ENCODE results near the gene TAP1.
"Not testable (repeated sequence)": the region's sequence is repeated elsewhere in the genome, so short reads cannot be mapped to it uniquely, and the experiment has no call there.

The TAP1 gene

DNA sequence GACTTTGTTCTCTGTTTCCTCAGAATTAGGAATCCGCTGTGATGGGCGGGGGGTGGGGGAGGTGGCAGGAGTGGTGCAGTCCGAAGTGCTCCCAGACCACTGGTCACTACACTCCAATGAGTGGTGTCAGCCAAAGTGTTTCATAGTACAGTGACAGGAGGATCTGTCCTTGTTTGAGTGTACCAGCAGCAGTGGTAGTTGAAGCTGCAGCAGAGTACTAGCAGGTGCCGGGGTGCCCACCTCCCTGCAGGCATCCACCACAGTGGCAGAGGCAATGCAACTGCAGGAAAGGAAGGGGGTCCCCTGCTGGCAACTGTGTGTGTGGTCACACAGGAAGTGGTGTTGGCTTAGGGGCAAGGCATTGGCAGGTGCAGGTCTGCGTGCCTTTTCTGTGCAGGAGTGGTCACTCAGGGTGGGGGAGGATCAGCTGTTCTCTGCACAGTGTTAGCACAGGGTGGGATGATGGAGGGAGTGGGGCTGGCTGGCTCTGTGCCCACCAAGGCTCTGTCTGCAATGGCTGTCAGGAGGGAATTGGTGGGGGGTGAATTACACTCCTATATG, 46.4 kb downstream of the TAP1 start:
- DNase-seq: no peak

- not testable (repeated sequence) for DNase-seq
Observed at GRCh38 chr6:32805404-32805803, 48.1 kb downstream of the TAP1 start.

- DNase-seq: no peak
Observed at GRCh38 chr6:32803416-32803815, 50.1 kb downstream of the TAP1 start.

DNA sequence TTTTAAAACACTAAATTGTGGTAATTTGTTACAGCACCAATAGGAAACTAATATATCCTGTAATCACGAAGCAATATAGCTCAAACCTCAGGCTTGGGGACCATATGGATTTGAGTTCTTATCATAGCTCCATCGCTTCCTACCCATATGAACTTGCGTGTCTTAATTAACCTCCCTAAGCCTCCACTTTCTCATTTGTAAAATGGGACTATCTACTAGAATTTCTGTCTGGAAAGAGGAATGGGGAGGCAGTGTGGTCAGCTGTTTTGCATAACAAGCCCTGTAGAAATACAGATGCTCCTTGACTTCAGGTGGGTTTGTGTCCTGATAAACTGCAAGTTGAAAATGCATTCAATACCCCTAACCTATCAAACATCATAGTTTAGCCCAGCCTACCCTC, 53.8 kb downstream of the TAP1 start:
- DNase-seq: no peak

DNA sequence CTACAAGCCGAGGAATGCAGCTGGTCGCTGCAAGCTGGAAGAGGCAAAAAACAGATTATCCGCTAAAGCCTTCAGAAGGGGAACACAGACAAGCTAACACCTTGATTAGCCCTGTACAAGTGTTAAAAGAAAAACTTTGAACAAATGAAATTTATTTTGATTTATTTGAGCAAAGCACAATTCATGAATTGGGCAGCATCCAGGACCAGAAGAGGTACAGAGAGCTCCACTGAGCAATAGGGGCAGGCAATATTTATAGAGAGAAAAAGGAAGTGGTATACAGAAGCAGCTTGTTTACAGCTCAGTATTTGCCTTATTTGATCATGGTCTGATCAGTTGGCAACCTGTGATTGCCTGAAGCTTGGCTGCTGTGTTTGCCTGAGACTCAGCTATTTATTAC, 54.3 kb downstream of the TAP1 start:
- DNase-seq: no peak

DNA sequence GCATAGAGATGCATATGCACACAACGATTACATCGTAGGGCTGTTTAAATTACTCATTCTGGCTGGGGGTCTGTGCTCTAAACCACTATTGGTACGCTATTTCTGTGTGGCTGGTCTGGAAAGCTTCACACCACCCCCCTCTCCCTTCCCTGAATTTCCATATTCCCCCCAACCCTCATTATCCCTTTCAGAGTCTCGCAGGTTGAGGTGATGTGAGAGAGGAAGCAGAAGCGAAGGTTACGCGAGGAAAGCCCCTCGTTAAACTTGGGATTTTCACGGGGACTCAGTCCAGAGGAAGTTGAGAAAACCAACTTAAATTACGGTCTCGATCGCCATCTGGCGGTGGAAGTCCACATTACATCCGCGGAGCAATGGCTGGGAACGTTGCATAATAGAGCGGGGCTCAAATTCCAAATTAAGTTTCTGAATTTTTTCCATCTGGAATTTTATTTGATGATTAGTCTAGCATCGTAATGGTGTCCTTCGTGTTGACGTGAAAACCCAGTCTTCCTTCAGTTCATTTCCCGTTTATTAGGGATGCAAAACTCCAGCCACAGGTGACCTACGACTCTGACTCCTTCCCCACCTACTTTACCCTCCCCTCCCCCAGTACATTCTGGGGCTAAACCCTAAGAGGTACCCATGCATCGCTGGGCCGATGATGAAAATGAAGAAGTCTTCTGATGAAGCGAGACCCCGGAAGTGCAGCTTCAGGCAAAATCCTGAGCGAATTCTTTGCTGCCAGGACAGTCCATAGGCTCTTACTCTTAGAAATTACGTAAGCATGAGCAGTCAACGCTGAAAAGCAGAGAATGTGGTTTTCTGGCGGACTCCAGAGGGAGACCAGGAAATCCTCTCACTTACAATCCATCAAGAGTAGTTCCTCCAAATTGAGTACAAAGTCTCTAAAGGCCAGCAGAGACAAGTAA, 56.4 kb downstream of the TAP1 start:
- DNase-seq: peak in 46 of 51 donors; percentile 6 to 90 (median 38)

Data from hypothalamus (tissue), 51 donors.